Measurements from ENCODE around the gene TGFB1I1.
"Not testable (repeated sequence)": the region's sequence is repeated elsewhere in the genome, so short reads cannot be mapped to it uniquely, and the experiment has no call there.

Gene TGFB1I1

DNA sequence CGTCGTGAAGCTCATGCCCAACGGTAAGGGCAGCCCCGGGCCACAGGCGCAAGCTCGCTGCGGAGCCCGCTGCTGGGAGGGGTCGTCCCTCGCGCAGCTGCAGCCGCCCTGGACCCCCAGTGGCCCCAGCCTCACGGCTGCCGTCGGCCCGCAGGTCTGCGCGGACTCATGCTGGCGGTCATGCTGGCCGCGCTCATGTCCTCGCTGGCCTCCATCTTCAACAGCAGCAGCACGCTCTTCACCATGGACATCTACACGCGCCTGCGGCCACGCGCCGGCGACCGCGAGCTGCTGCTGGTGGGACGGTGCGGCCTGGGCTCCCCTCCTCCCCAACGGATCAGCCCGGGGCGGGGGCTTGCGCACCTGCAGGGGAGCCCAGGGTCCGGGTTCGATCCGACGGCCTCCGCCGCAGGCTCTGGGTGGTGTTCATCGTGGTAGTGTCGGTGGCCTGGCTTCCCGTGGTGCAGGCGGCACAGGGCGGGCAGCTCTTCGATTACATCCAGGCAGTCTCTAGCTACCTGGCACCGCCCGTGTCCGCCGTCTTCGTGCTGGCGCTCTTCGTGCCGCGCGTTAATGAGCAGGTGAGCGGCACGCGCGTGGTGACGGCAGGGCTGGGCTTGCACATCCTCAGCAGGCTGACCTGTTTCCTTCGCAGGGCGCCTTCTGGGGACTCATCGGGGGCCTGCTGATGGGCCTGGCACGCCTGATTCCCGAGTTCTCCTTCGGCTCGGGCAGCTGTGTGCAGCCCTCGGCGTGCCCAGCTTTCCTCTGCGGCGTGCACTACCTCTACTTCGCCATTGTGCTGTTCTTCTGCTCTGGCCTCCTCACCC is 16.7 kb downstream of the TGFB1I1 start:
- no peak for DNase-seq

DNA sequence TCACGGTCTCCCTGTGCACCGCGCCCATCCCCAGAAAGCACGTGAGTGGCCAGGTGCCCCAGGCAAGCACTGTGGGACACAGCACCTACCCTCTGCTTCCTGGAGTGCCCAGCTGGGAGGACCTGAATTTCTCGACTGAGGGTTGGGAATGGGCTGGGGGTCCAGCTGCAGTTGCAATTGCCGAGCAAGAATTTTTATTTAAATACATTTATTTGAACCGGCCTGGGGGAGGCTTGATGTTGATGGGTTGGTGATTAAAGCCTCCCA is 17.3 kb downstream of the TGFB1I1 start:
- DNase-seq, result no peak

DNA sequence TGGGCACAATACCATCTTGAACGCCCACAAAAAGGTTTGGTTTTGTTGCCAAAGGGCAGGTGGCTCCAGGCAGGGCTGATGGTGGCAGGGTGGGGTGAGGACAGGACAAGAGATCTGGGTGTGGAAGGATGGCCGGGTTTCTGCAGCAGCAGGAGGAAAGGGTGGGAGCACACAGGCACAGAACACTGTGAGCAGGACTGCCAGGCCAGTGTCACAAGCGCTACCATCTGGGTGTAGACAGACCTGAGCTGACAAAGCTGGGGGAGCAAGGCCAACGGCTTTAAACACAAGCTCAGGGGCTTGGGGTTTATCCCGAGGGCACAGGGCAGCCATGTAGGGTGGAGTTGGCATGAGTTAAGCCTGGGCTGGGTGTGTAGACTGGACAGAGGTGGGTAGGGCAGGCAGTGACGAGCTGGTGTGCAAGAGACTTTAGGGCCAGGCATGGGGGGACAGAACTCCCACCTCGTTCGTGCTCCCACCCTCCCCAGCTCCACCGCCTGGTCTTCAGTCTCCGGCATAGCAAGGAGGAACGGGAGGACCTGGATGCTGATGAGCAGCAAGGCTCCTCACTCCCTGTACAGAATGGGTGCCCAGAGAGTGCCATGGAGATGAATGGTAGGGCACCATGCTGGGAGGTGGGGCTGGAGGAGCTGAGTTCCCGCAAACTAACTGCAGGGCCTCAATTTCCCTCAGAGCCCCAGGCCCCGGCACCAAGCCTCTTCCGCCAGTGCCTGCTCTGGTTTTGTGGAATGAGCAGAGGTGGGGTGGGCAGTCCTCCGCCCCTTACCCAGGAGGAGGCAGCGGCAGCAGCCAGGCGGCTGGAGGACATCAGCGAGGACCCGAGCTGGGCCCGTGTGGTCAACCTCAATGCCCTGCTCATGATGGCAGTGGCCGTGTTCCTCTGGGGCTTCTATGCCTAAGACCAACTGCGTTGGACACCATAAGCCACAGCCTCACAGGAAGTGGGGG is 17.9 kb downstream of the TGFB1I1 start:
- DNase-seq, result no peak

DNA sequence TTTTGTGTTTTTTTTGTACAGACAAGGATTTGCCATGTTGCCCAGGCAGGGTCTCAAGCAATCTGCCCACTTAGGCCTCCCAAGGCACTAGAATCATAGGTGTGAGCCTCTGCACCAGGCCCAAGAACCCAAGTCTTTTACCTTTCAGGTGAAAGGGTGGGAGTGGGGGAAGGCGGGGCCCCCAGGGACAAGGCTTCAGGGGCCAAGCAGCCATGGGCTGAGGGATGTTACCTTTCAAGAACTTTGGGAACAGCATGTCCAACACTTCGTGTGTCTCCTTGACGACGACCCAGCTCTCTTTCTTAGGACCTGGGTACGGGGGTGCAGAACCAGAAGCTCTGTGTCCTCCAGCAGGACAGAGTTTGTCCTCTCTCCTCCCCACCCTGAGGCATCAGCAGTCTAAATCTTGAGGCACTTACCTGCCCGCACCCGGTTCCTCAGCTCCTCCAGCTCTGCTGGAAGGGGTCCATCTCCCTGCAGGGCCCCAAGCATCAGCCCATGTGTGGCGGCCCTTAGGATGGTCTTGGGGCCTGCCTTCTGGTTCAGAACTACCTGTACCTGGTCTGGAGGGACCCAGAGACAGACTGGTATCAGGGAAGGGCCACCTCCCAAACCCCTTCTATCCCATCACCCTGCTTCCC is 19.9 kb downstream of the TGFB1I1 start:
- no peak for DNase-seq

DNA sequence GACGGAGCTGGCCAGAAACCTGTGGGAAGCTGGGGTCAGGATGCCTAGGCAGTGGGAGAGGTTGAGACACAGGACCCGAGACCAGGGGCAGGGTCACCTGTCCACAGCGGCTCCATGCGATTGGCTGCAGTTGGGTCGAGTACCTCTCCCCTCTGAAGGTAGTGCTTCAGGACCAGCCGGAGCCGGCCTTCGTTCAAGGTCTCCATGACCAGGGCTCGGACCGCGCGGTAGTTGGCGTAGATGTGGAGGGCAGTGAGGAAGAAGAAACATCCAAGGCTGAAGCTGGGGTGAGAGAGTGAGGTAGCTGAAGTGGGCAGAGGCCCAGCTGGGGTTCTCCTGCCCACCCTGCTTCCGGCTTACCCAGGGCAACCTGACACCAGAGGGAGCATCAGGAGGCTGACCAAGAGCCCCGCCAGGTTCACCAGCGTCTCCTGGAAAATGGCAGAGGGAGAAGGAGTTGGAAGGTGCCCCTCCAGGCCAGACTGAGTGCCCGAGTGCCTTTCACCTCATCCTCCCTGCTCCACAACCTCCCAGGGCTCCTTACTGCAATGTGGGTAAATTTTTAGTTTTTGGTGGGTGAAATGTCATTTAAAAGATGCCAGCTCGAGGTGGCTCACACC is 21.7 kb downstream of the TGFB1I1 start:
- no peak for DNase-seq

- no peak for DNase-seq
Observed at GRCh38 chr16:31496670-31497069, 24.7 kb downstream of the TGFB1I1 start.

GRCh38 chr16:31498493-31498892 is 26.5 kb downstream of the TGFB1I1 start:
- no peak for DNase-seq

DNA sequence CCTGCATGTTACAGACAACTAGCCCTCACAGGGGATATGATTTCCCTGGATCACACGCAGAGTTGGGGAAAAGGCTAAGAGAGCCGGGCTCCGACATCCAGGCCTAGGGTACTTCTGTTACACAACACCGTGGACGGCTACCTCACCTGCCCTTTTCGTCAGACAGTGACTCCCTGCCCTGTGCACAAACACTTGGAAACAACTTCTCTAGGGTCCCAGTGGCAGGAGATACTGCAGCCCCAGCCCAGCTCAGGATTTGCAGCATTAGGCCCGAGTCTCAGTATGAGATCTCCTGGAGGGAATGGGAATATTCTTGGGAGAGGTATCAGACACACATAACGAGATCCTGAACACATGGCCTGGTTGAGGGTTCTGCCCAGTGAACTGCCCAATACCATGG is 28.0 kb downstream of the TGFB1I1 start:
- no peak for DNase-seq

DNA sequence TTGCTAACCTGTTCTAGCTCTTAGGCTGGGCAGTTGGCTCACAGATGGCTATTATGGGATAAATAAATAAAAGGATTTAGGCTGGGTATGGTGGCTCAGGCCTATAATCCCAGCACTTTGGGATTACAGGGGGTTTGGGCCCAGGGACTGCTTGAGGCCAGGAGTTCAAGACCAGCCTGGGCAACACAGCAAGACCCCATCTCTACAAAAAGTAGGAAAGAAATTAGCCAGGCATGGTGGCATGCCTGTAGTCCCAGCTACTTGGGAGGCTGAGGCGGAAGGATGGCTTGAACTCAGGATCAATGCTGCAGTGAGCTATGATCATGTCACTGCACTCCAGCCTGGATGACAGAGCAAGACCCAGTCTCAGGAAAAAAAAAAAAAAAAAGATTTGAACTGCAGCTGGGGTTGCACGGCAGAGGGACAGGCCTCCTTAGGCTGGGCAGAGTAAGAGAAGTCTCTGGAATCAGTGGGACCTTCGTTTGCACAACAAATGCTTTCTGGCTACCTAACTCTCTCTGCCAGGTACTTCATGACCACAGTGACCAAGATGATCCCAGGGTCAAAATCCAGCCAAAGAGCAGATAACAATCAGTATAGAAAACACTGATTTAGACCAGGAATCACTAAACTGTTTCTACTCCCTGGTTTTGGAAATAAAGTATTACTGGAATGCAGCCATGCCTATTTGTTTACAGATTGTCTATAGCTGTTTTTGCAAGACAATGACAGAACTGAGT is 29.4 kb downstream of the TGFB1I1 start:
- no peak for DNase-seq

GRCh38 chr16:31501966-31502348 is 30.0 kb downstream of the TGFB1I1 start:
- DNase-seq, result no peak

DNA sequence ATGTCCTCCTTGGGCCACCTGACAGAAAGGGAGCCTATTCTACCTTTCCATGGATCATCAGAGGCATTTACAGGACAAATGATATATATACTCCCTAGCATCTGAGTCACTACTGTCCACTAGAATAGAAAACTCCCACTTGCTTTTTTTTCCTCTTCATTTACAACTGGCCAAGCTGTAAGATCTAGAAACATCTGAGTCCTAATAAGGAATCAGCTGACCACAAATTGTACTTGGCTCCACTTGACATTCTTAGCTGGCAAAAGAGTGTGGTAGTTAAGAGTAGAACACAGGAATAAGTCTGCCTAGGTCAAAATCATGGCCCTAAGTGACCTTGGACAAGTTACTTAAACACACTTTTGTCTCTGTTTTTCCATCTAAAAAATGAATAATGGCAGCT is 31.0 kb downstream of the TGFB1I1 start:
- DNase-seq, result no peak

- not testable (repeated sequence) for DNase-seq
Observed at GRCh38 chr16:31503555-31503954, 31.6 kb downstream of the TGFB1I1 start.

- DNase-seq, result no peak
Observed at GRCh38 chr16:31504159-31504558, 32.2 kb downstream of the TGFB1I1 start.

GRCh38 chr16:31505483-31505882 is 33.5 kb downstream of the TGFB1I1 start:
- no peak for DNase-seq

- no peak for DNase-seq
Observed at GRCh38 chr16:31507617-31507928, 35.6 kb downstream of the TGFB1I1 start.

DNA sequence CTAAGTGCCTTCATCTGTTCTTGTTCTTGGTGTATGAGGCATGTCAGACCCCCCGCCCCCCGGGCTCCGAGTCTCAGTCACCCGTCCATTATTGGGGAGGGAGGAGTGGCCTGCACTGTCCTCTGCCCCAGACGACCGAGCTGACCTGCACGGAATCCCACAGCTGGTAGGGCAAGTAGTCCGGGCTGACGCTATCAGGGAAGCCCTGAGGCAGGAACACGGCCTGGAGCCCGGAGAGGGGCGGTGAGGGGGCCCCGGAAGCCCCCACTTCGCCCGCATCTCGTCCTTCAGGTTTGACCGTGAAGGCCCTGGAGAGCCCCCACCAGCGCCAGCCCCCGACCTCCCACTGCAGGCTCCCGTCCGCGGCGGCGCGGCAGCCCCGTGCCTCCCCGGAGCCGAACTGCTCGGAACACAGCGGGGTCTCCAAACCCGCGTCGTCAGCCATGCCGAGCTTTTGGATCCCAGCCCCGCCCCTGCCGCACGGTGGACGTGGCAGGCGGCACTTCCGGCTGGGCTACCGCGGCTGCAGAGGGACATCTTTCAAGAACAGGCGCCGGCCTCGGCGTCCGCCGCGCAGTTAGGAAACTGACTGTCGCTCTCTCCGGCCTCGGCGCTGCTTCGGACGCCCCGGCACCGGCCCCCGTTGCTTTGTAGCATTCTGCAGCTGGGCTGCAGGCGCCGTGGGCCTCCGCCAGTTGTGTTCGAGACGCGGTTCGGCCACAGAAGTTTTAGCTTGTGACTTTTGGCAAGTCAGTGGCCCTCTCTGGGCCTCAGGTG is 36.2 kb downstream of the TGFB1I1 start, which contains the start of gene RUSF1:
Gene RUSF1 (minus strand): TSS at position 463 of the 777 bp plus-strand sequence. CDS start 18 bp downstream, at position 445.
- peak; percentile 91 to 95 (median 92) for DNase-seq

GRCh38 chr16:31508706-31509195 is 36.8 kb downstream of the TGFB1I1 start:
- DNase-seq, result peak in 1 of 3 donors; percentile 14

- no peak for DNase-seq
Observed at GRCh38 chr16:31513126-31513525, 41.2 kb downstream of the TGFB1I1 start.

DNA sequence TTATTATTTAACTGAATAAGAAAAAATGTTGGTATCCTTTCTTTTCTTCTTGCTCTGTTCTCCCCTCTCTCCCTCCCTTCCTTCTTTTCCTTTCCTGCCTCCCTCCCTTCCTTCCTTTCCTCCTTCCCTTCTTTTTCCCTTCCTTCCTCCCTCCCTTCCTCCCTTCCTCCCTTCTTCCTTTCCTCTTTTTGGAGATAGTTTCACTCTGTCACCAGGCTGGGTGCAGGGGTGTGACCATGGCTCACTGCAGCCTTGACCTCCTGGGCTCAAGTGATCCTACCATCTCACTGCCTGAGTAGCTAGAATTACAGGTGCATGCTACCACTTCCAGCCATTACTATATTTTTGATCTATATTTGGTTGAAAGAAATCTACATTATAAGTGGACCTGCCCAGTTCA is 41.9 kb downstream of the TGFB1I1 start:
- no peak for DNase-seq

DNA sequence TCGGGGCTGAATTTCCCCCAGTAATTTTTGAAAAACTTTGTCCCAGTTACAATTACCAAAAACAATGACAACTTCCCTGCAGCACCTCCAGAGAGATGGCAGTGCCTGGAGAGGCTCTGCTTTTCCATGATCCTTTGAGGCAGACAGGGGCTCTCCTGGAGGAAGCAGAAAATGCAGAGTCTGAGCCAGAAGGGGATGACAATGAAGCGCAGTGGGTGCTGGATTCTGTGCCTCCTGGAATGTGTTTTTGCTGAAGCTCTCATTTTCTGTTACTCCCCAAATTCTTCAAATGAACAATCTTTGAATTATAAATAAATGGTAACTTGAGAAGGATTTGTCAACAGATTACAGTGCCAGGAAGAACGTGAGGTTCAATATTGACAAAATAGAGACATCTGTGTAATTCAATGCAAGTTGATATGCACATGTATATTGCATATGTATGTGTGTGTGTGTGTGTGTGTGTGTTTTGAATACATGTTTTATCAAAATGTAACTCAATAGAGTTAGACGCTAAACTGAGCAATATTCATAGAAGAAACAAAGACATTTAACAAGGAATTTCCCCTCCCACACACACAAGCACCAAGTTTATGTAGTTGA is 45.9 kb downstream of the TGFB1I1 start:
- DNase-seq, result no peak

Measured in suppressor macrophage treated with lipopolysaccharide for 1 hour (primary cell).